IMR-90 (cell line): Measurements from ENCODE around the gene FGD3.

Source experiments
- BHLHE40 ChIP-seq: fragments of 150-350 bp; IDR thresholded peaks from 2 replicates; pipeline ENCODE4 v1.6.1; 2016; ENCODE audit warnings: mild to moderate bottlenecking, low read depth, low read length
- CEBPB ChIP-seq: IDR thresholded peaks from 2 replicates; pipeline ENCODE4 v1.6.1; 2012; ENCODE audit warnings: low read depth, low read length, improper control_type of control experiment
- CHD1 ChIP-seq: IDR thresholded peaks from 2 replicates; pipeline ENCODE4 v1.6.1; 2012; ENCODE audit warnings: low read depth, low read length, improper control_type of control experiment
- CTCF ChIP-seq: conservative IDR thresholded peaks from 2 replicates; pipeline ENCODE4 v1.5.1; 2012; ENCODE audit warnings: mild to moderate bottlenecking, low read depth, low read length, improper control_type of control experiment
- ELK1 ChIP-seq: fragments of 150-350 bp; IDR thresholded peaks from 2 replicates; pipeline ENCODE4 v1.6.1; 2016; ENCODE audit warnings: low read depth, mild to moderate bottlenecking, low read length, moderate library complexity, borderline replicate concordance
- MAFK ChIP-seq: IDR thresholded peaks from 2 replicates; pipeline ENCODE4 v1.6.1; 2012; ENCODE audit warnings: low read depth, low read length, improper control_type of control experiment
- MAZ ChIP-seq: IDR thresholded peaks from 2 replicates; pipeline ENCODE4 v1.6.1; 2012; ENCODE audit warnings: low read depth, mild to moderate bottlenecking, low read length, improper control_type of control experiment, moderate library complexity, borderline replicate concordance
- MXI1 ChIP-seq: IDR thresholded peaks from 2 replicates; pipeline ENCODE4 v1.6.1; 2012; ENCODE audit warnings: low read depth, mild to moderate bottlenecking, low read length, moderate library complexity, borderline replicate concordance
- POLR2A ChIP-seq: IDR thresholded peaks from 2 replicates; pipeline ENCODE4 v1.6.1; 2012; ENCODE audit warnings: mild to moderate bottlenecking, low read depth, low read length
- RAD21 ChIP-seq: IDR thresholded peaks from 2 replicates; pipeline ENCODE4 v1.6.1; 2012; ENCODE audit warnings: low read length, improper control_type of control experiment
- RFX5 ChIP-seq: IDR thresholded peaks from 2 replicates; pipeline ENCODE4 v1.8.0; 2012; ENCODE audit warnings: low read depth, mild to moderate bottlenecking, low read length, moderate library complexity
- SMC3 ChIP-seq: fragments of 150-350 bp; IDR thresholded peaks from 2 replicates; pipeline ENCODE4 v1.6.1; 2016; ENCODE audit warnings: low read depth, mild to moderate bottlenecking, antibody characterized with exemption, low read length, moderate library complexity
- USF2 ChIP-seq: fragments of 150-350 bp; IDR thresholded peaks from 2 replicates; pipeline ENCODE4 v1.6.1; 2017; ENCODE audit warnings: mild to moderate bottlenecking, antibody characterized with exemption, low read length, low read depth

- no peak for TF ChIP-seq CTCF
- no peak for TF ChIP-seq RFX5
- TF ChIP-seq CHD1, result no peak
- no peak for TF ChIP-seq POLR2A
- TF ChIP-seq USF2, result no peak
- no peak for TF ChIP-seq MXI1
- no peak for TF ChIP-seq SMC3
- TF ChIP-seq MAFK, result no peak
- no peak for TF ChIP-seq RAD21
- TF ChIP-seq MAZ, result no peak
- TF ChIP-seq ELK1, result no peak
- no peak for TF ChIP-seq BHLHE40
- TF ChIP-seq CEBPB, result no peak
Observed at GRCh38 chr9:92954886-92955285, 7.6 kb downstream of the FGD3 start.
